ENCODE measurements around the gene IDS.

DNA sequence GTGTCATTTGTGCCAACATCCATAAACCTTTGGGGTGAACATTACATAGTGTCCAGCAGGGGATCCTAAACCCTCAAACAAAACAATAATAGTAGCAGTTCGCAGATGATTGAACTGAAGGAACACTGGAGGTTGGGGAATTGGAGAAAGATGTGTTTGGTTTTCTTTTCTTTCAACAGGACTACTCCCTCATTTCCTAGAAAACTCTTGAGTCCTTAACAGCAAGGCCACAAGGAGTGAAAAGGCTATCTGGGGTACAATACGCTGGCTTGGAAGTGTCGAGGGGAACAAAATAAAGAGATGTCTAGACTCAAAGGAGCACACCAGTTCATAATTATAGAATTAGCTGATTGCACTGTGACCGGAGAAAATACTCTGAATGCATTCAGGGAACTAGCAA lies 72.1 kb downstream of the IDS start:
- TF ChIP-seq, protein P1, sequence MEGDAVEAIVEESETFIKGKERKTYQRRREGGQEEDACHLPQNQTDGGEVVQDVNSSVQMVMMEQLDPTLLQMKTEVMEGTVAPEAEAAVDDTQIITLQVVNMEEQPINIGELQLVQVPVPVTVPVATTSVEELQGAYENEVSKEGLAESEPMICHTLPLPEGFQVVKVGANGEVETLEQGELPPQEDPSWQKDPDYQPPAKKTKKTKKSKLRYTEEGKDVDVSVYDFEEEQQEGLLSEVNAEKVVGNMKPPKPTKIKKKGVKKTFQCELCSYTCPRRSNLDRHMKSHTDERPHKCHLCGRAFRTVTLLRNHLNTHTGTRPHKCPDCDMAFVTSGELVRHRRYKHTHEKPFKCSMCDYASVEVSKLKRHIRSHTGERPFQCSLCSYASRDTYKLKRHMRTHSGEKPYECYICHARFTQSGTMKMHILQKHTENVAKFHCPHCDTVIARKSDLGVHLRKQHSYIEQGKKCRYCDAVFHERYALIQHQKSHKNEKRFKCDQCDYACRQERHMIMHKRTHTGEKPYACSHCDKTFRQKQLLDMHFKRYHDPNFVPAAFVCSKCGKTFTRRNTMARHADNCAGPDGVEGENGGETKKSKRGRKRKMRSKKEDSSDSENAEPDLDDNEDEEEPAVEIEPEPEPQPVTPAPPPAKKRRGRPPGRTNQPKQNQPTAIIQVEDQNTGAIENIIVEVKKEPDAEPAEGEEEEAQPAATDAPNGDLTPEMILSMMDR (conservative IDR thresholded peaks at IDR 0.05 in 1 of 2, IDR thresholded peaks at IDR 0.05 in 1 of 2; ENCODE audit: low read depth in 1 of 2, low read length in 2 of 2), result no peak
- TF ChIP-seq EZH2 (IDR thresholded peaks at IDR 0.05; ENCODE audit: low read length, missing control alignments), result no peak
